ENCODE data around the gene GPBP1L1. TPM values are rescaled to one million over a fixed set of nuclear protein-coding genes. Genes with fewer than 3 reads are reported as not detected.

GPBP1L1 gene
- total RNA-seq, 4 donors from 2014 or later: 121 to 219 (median 131) TPM

- Histone ChIP-seq H3K36me3 (peaks cover 27% of the 10 kb centered on the region), H3K9me3 (no peaks in the 10 kb centered on the region), H3K27ac (no peak overlapping the region), H3K27me3 (no peaks in the 10 kb centered on the region), H3K4me1 (no peaks in the 10 kb centered on the region), H3K4me3 (no peak overlapping the region)
- WGBS: 91% methylated on average over 4 of the region's 4 CpGs
- no peak for TF ChIP-seq POLR2A (IDR thresholded peaks at IDR 0.05)
- TF ChIP-seq POLR2AphosphoS5 (IDR thresholded peaks at IDR 0.05): no peak
- TF ChIP-seq EP300 (IDR thresholded peaks at IDR 0.05): no peak
- TF ChIP-seq CTCF (IDR thresholded peaks at IDR 0.05): no peak
- DNase-seq (ENCODE audit: low spot score in 2 of 2): no peak
These were observed 91.9 kb downstream of the GPBP1L1 start for GRCh38 chr1:45594412-45594811.

DNA sequence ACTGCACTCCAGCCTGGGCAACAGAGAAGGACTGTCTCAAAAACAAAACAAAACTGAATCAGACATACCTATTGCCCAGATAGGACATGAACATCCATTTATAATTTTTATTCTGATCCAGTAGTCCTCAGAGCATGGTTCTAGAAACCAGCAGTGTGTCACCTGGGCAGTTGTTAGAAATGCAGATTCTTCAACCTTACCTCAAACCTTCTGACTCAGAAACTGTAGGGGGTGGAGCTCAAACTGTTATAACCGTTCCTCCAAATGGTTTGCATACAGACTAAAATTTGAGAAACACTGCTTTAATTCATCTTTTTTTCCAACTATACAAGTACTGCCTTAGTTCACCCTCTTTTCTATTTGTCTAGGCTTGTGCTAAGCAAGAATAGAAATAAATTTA, 96.5 kb downstream of the GPBP1L1 start:
- H3K4me3 ChIP-seq: no peak overlapping the region
- no peaks in the 10 kb centered on the region for H3K27me3 ChIP-seq
- peaks cover 18% of the 10 kb centered on the region for H3K4me1 ChIP-seq
- 39% methylated on average over 1 of the region's 1 CpG for WGBS
- peaks cover 23% of the 10 kb centered on the region for H3K36me3 ChIP-seq
- no peaks in the 10 kb centered on the region for H3K9me3 ChIP-seq
- TF ChIP-seq POLR2AphosphoS5 (IDR thresholded peaks at IDR 0.05): no peak
- H3K27ac ChIP-seq: no peak overlapping the region
- no peak for DNase-seq (ENCODE audit: low spot score in 2 of 2)

DNA sequence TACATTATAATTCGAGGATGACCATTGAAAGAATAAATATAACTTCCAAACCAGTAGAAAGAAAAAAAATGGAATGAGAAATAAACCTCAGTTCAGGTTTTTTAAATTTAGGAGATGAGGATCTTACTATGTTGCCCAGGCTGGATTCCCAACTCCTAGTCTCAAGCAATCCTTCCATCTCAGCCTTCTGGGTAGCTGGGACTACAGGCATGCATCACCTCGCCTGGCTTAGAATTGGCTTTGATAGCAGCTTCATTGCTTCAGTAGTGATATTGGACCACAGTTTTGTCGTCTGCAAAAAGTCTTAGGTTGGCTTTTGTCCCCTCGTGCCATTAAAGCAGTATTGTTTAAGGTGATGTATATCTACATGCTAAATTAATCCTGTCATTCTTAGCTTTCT, 99.6 kb downstream of the GPBP1L1 start:
- Histone ChIP-seq H3K36me3 (peaks cover 6% of the 10 kb centered on the region), H3K4me3 (no peak overlapping the region), H3K9me3 (no peaks in the 10 kb centered on the region), H3K27ac (no peak overlapping the region), H3K4me1 (peaks cover 23% of the 10 kb centered on the region), H3K27me3 (no peaks in the 10 kb centered on the region)
- DNase-seq (ENCODE audit: low spot score in 2 of 2): no peak
- WGBS: 79% methylated on average over 4 of the region's 4 CpGs
- no peak for TF ChIP-seq CTCF (IDR thresholded peaks at IDR 0.05)
- TF ChIP-seq POLR2AphosphoS5 (IDR thresholded peaks at IDR 0.05): no peak
- no peak for TF ChIP-seq EP300 (IDR thresholded peaks at IDR 0.05)
- no peak for TF ChIP-seq POLR2A (IDR thresholded peaks at IDR 0.05)

GRCh38 chr1:45585496-45586075, 100.7 kb downstream of the GPBP1L1 start:
- no peaks in the 10 kb centered on the region for H3K27me3 ChIP-seq
- peak overlapping the region; percentile 89 for H3K27ac ChIP-seq
- TF ChIP-seq POLR2A (IDR thresholded peaks at IDR 0.05): no peak
- TF ChIP-seq CTCF (IDR thresholded peaks at IDR 0.05): no peak
- TF ChIP-seq EP300 (IDR thresholded peaks at IDR 0.05): no peak
- TF ChIP-seq POLR2AphosphoS5 (IDR thresholded peaks at IDR 0.05): no peak
- 39% methylated on average over 7 of the region's 7 CpGs for WGBS
- H3K36me3 ChIP-seq: no peaks in the 10 kb centered on the region
- no peak for DNase-seq (ENCODE audit: low spot score in 2 of 2)
- H3K4me3 ChIP-seq: peak overlapping the region; percentile 95
- no peaks in the 10 kb centered on the region for H3K9me3 ChIP-seq
- H3K4me1 ChIP-seq: peaks cover 23% of the 10 kb centered on the region

GRCh38 chr1:45585110-45585426, 101.3 kb downstream of the GPBP1L1 start:
- H3K36me3 ChIP-seq: no peaks in the 10 kb centered on the region
- H3K9me3 ChIP-seq: no peaks in the 10 kb centered on the region
- H3K4me3 ChIP-seq: peak overlapping the region; percentile 95
- peak overlapping the region; percentile 89 for H3K27ac ChIP-seq
- no peaks in the 10 kb centered on the region for H3K27me3 ChIP-seq
- no peak for DNase-seq (ENCODE audit: low spot score in 2 of 2)
- 1% methylated on average over 5 of the region's 5 CpGs for WGBS
- TF ChIP-seq CTCF (IDR thresholded peaks at IDR 0.05) (no peak), POLR2AphosphoS5 (IDR thresholded peaks at IDR 0.05) (no peak), POLR2A (IDR thresholded peaks at IDR 0.05) (no peak), EP300 (IDR thresholded peaks at IDR 0.05) (no peak)
- H3K4me1 ChIP-seq: peaks cover 23% of the 10 kb centered on the region
